Erythroblast (primary cell): ENCODE measurements around the gene BARHL1.

Experiments used
- GATA1 ChIP-seq: IDR thresholded peaks from 2 replicates; pipeline ENCODE4 v1.6.1; 2011; ENCODE audit warnings: low read depth, mild to moderate bottlenecking, control low read depth, low read length, moderate library complexity
- POLR2A ChIP-seq: IDR thresholded peaks from 2 replicates; pipeline ENCODE4 v1.6.1; 2011; ENCODE audit warnings: mild to moderate bottlenecking, low read length

GRCh38 chr9:132631685-132632084 is 49.3 kb downstream of the BARHL1 start:
- TF ChIP-seq POLR2A (no peak), GATA1 (no peak)
